ENCODE data around the gene IDS.
A peak's percentile ranks its signal among the peaks of the same experiment; 100 is the strongest.
"Not testable (repeated sequence)": the region's sequence is repeated elsewhere in the genome, so short reads cannot be mapped to it uniquely, and the experiment has no call there.

Gene IDS, protein sequence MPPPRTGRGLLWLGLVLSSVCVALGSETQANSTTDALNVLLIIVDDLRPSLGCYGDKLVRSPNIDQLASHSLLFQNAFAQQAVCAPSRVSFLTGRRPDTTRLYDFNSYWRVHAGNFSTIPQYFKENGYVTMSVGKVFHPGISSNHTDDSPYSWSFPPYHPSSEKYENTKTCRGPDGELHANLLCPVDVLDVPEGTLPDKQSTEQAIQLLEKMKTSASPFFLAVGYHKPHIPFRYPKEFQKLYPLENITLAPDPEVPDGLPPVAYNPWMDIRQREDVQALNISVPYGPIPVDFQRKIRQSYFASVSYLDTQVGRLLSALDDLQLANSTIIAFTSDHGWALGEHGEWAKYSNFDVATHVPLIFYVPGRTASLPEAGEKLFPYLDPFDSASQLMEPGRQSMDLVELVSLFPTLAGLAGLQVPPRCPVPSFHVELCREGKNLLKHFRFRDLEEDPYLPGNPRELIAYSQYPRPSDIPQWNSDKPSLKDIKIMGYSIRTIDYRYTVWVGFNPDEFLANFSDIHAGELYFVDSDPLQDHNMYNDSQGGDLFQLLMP

DNA sequence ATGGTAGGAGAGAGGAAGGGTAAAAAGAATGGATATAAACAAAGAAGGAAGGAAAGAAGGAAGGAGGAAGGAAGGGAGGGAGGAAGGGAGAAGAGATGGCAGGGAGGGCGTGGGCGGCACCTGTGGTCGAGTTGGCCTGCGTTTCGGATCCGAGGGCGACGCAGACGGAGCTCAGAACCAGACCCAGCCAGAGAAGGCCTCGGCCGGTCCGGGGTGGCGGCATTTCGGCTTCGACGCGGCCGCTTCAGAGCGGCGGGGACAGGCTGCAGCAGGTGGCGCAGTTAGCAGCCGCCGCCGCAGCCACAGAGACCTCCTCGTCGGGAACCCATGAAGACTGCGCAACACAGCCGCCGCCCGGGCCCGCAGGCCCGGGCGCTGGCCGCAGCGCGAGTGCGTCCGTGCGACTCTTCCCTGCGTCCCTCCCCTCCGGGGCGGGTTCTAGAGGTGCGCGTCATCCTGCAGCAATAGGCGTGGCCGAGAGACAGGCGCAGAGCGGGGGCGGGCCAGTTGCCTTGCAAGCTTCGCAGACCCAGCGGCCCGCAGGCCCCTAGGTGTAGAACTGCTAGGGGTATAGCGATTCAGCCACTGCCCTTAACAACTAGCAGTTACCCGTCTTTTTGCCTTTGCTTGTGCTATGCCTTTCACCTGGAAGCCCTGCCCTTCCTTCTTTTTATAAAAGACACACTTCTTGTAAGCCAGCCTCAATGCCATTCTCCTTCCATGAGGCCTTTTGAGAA is at the start of gene IDS:
Gene IDS, minus strand, starts transcription at position 392 of the 737 bp plus-strand sequence. Its CDS starts 169 bp downstream, at position 223.
- POLR2A ChIA-PET (ENCODE audit: low non-redundant PET), result interaction anchor here (1.3 kb wide), 1 partner anchor 34 kb away, joined by 5 read pairs; no protein-coding TSS in a partner anchor

GRCh38 chrX:149551939-149552248 is 46.8 kb upstream of the IDS start:
- H3K27ac ChIP-seq; CTCF ChIA-PET; POLR2A ChIA-PET (ENCODE audit: low non-redundant PET); DNase-seq (ENCODE audit: low spot score): not testable (repeated sequence)

More for the DNA sequence above, at the start of gene IDS:
- peak; percentile 80 for DNase-seq (ENCODE audit: low spot score)
- CTCF ChIA-PET, result no interaction called here
- peak within 1 kb of the TSS; percentile 56 for H3K27ac ChIP-seq
- no peak for TF ChIP-seq CTCF (conservative IDR thresholded peaks at IDR 0.05; ENCODE audit: low read depth)

- DNase-seq (ENCODE audit: low spot score); POLR2A ChIA-PET (ENCODE audit: low non-redundant PET); CTCF ChIA-PET: not testable (repeated sequence)
These were observed 46.3 kb upstream of the IDS start for GRCh38 chrX:149551245-149551938.

GRCh38 chrX:149550454-149550853 is 45.3 kb upstream of the IDS start:
- DNase-seq (ENCODE audit: low spot score); POLR2A ChIA-PET (ENCODE audit: low non-redundant PET); CTCF ChIA-PET; H3K27ac ChIP-seq: not testable (repeated sequence)

More at GRCh38 chrX:149551245-149551938, 46.3 kb upstream of the IDS start:
- H3K27ac ChIP-seq, result not testable (repeated sequence)

GRCh38 chrX:149549701-149550100 is 44.6 kb upstream of the IDS start, which contains the start of gene HSFX3:
HSFX3 (minus strand) TSS chrX:149549924; CDS start chrX:149549852, 72 bp downstream.
- H3K27ac ChIP-seq; POLR2A ChIA-PET (ENCODE audit: low non-redundant PET); CTCF ChIA-PET; DNase-seq (ENCODE audit: low spot score): not testable (repeated sequence)

DNA sequence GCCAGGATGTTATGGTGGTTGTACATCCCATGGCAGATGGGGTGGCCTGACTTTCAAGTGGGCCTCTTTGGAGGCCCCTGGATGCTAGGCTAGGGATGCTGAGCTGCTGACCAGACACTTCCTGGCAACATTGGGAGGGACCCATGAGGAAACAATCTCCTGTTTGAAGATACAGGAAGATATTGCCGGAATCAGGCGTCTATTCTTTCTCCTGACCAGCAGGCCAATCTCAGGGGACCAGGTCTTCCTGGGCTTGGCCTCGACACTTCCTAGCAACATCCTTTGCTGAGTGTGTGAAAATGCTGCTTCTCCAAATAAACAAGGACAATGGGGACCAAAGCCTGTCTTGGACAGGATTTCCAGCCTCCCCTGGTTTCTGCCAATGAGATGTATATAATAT is 42.7 kb upstream of the IDS start:
- POLR2A ChIA-PET (ENCODE audit: low non-redundant PET), result not testable (repeated sequence)

GRCh38 chrX:149546962-149547361 is 41.9 kb upstream of the IDS start:
- POLR2A ChIA-PET (ENCODE audit: low non-redundant PET); DNase-seq (ENCODE audit: low spot score); CTCF ChIA-PET; H3K27ac ChIP-seq: not testable (repeated sequence)

More for the DNA sequence above, 42.7 kb upstream of the IDS start:
- CTCF ChIA-PET; H3K27ac ChIP-seq; DNase-seq (ENCODE audit: low spot score): not testable (repeated sequence)

- CTCF ChIA-PET; H3K27ac ChIP-seq; DNase-seq (ENCODE audit: low spot score); POLR2A ChIA-PET (ENCODE audit: low non-redundant PET): not testable (repeated sequence)
These were observed 40.7 kb upstream of the IDS start for GRCh38 chrX:149545545-149546543.

GRCh38 chrX:149541521-149542047 is 36.5 kb upstream of the IDS start:
- no peak for TF ChIP-seq CTCF (conservative IDR thresholded peaks at IDR 0.05; ENCODE audit: low read depth)
- CTCF ChIA-PET, result no interaction called here
- DNase-seq (ENCODE audit: low spot score), result no peak
- POLR2A ChIA-PET (ENCODE audit: low non-redundant PET), result no interaction called here
- peak overlapping the region; percentile 89 for H3K27ac ChIP-seq

Measured in RWPE1 (cell line).